Measurements from ENCODE around the gene KRTAP8-1.

GRCh38 chr21:30769724-30770431 lies 43.2 kb downstream of the KRTAP8-1 start:
- TF ChIP-seq, protein P1, sequence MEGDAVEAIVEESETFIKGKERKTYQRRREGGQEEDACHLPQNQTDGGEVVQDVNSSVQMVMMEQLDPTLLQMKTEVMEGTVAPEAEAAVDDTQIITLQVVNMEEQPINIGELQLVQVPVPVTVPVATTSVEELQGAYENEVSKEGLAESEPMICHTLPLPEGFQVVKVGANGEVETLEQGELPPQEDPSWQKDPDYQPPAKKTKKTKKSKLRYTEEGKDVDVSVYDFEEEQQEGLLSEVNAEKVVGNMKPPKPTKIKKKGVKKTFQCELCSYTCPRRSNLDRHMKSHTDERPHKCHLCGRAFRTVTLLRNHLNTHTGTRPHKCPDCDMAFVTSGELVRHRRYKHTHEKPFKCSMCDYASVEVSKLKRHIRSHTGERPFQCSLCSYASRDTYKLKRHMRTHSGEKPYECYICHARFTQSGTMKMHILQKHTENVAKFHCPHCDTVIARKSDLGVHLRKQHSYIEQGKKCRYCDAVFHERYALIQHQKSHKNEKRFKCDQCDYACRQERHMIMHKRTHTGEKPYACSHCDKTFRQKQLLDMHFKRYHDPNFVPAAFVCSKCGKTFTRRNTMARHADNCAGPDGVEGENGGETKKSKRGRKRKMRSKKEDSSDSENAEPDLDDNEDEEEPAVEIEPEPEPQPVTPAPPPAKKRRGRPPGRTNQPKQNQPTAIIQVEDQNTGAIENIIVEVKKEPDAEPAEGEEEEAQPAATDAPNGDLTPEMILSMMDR (IDR thresholded peaks at IDR 0.05) = no peak
- no peak for TF ChIP-seq POLR2A (IDR thresholded peaks at IDR 0.05)
